HL-60 (cell line): ENCODE measurements around the gene TMC6.

ENCODE experiments used
- DNase-seq, 2 experiments: peaks; one replicate each; pipeline ENCODE4 v3.0.0-alpha.2; 2010 to 2020; ENCODE audit warnings: low read depth in 1 of 2, low spot score in 1 of 2
- H3K27ac ChIP-seq: fragments of 250-450 bp; sonication (Bioruptor Pico); replicated peaks from 2 replicates; pipeline ENCODE4 v1.5.1; 2020; ENCODE audit warnings: mild to moderate bottlenecking, moderate library complexity
- H3K27me3 ChIP-seq: fragments of 250-450 bp; sonication (Bioruptor Pico); 2 replicates; pipeline ENCODE4 v1.5.1; 2021; ENCODE audit warnings: mild to moderate bottlenecking, moderate library complexity; ENCODE audit not compliant: insufficient read depth, poor library complexity, severe bottlenecking
- H3K4me3 ChIP-seq: replicated peaks from 2 replicates; pipeline ENCODE4 v1.5.1; 2011; ENCODE audit warnings: mild to moderate bottlenecking, control low read depth, low read length; ENCODE audit not compliant: insufficient read depth
- CTCF ChIP-seq: IDR thresholded peaks from one replicate; pipeline ENCODE4 v1.5.1; 2011; ENCODE audit warnings: low read length, control low read depth, inconsistent platforms; ENCODE audit not compliant: insufficient read depth
- GABPA ChIP-seq: IDR thresholded peaks from 2 replicates; pipeline ENCODE4 v1.6.1; 2012; ENCODE audit warnings: low read depth
- POLR2AphosphoS5 ChIP-seq: IDR thresholded peaks from 2 replicates; pipeline ENCODE4 v1.6.1; 2012; ENCODE audit warnings: low read depth
- REST ChIP-seq: IDR thresholded peaks from 2 replicates; pipeline ENCODE4 v1.6.1; 2012; ENCODE audit warnings: low read depth; ENCODE audit not compliant: insufficient replicate concordance
- SPI1 ChIP-seq: IDR thresholded peaks from 2 replicates; pipeline ENCODE4 v1.6.1; 2012; ENCODE audit warnings: low read depth, mild to moderate bottlenecking, borderline replicate concordance

The TMC6 gene

GRCh38 chr17:78110363-78111015 is 18.1 kb downstream of the TMC6 start:
- no peak for DNase-seq
- no peak overlapping the region for H3K4me3 ChIP-seq
- no peaks in the 10 kb centered on the region for H3K27me3 ChIP-seq
- no peak overlapping the region for H3K27ac ChIP-seq
- TF ChIP-seq POLR2AphosphoS5 (no peak), REST (no peak), GABPA (no peak), CTCF (no peak), SPI1 (no peak)

- no peak for DNase-seq
- H3K4me3 ChIP-seq: no peak overlapping the region
- H3K27me3 ChIP-seq: no peaks in the 10 kb centered on the region
- no peak overlapping the region for H3K27ac ChIP-seq
- TF ChIP-seq REST (no peak), POLR2AphosphoS5 (no peak), GABPA (no peak), CTCF (no peak), SPI1 (no peak)
These were observed 19.1 kb downstream of the TMC6 start for GRCh38 chr17:78109489-78109761.

GRCh38 chr17:78108726-78109488 is 19.6 kb downstream of the TMC6 start:
- Histone ChIP-seq H3K4me3 (no peak overlapping the region), H3K27ac (no peak overlapping the region), H3K27me3 (no peaks in the 10 kb centered on the region)
- TF ChIP-seq SPI1 (no peak), REST (no peak), GABPA (no peak), POLR2AphosphoS5 (no peak), CTCF (no peak)
- no peak for DNase-seq
